Astrocyte (in vitro differentiated cells and primary cell): ENCODE data around the gene STK40. TPM values are rescaled to one million over a fixed set of nuclear protein-coding genes. Genes with fewer than 3 reads are reported as not detected.

Experiments used
- DNase-seq: peaks from one replicate; pipeline ENCODE4 v3.0.0-alpha.2; 2010; ENCODE audit warnings: low read depth
- FAIRE-seq: peaks from 2 replicates; lab custom pipeline; 2011; peaks lifted over from hg19 to GRCh38; lab: Jason Lieb, UNC
- H2AFZ ChIP-seq: 2 replicates; pipeline ENCODE4 v1.6.0; 2012; ENCODE audit warnings: low read depth, low read length, inconsistent platforms
- H3K27ac ChIP-seq: 2 replicates; pipeline ENCODE4 v1.5.1; 2011; ENCODE audit warnings: low read depth, low read length, inconsistent platforms
- H3K27me3 ChIP-seq: 2 replicates; pipeline ENCODE4 v1.6.0; 2011; ENCODE audit warnings: low read length, inconsistent platforms; ENCODE audit not compliant: insufficient read depth
- H3K36me3 ChIP-seq: 2 replicates; pipeline ENCODE4 v1.5.1; 2011; ENCODE audit warnings: low read length, inconsistent platforms; ENCODE audit not compliant: insufficient read depth
- H3K4me1 ChIP-seq: 2 replicates; pipeline ENCODE4 v1.5.1; 2011; ENCODE audit warnings: low read length, inconsistent platforms; ENCODE audit not compliant: insufficient read depth
- H3K4me2 ChIP-seq: 2 replicates; pipeline ENCODE4 v1.6.0; 2012; ENCODE audit warnings: low read length, inconsistent platforms
- H3K4me3 ChIP-seq: 2 replicates; pipeline ENCODE4 v1.5.1; 2011; ENCODE audit warnings: low read depth, mild to moderate bottlenecking, low read length, inconsistent platforms; ENCODE audit not compliant: insufficient read depth
- H3K79me2 ChIP-seq: 2 replicates; pipeline ENCODE4 v1.6.0; 2012; ENCODE audit warnings: mild to moderate bottlenecking, low read length, inconsistent platforms; ENCODE audit not compliant: insufficient read depth
- H3K9ac ChIP-seq: 2 replicates; pipeline ENCODE4 v1.6.0; 2012; ENCODE audit warnings: mild to moderate bottlenecking, low read length, inconsistent platforms
- H3K9me3 ChIP-seq: 2 replicates; pipeline ENCODE4 v1.5.1; 2012; ENCODE audit warnings: low read depth, mild to moderate bottlenecking, low read length, inconsistent platforms; ENCODE audit not compliant: insufficient read depth
- H4K20me1 ChIP-seq: 2 replicates; pipeline ENCODE4 v1.6.0; 2012; ENCODE audit warnings: low read length, inconsistent platforms; ENCODE audit not compliant: insufficient read depth
- H3K27ac Mint-ChIP-seq: one replicate; pipeline ENCODE4 v1.8.0; 2021; ENCODE audit warnings: mild to moderate bottlenecking, mixed read lengths; ENCODE audit not compliant: unreplicated experiment
- H3K27me3 Mint-ChIP-seq: one replicate; pipeline ENCODE4 v1.8.0; 2021; ENCODE audit warnings: low read depth, mixed read lengths; ENCODE audit not compliant: unreplicated experiment
- H3K36me3 Mint-ChIP-seq: one replicate; pipeline ENCODE4 v1.8.0; 2021; ENCODE audit warnings: low read depth, mixed read lengths; ENCODE audit not compliant: unreplicated experiment
- H3K4me1 Mint-ChIP-seq: one replicate; pipeline ENCODE4 v1.8.0; 2021; ENCODE audit warnings: low read depth, mixed read lengths; ENCODE audit not compliant: unreplicated experiment
- H3K4me3 Mint-ChIP-seq: one replicate; pipeline ENCODE4 v1.8.0; 2021; ENCODE audit warnings: mild to moderate bottlenecking, moderate library complexity, mixed read lengths; ENCODE audit not compliant: unreplicated experiment
- H3K9me3 Mint-ChIP-seq: one replicate; pipeline ENCODE4 v1.8.0; 2021; ENCODE audit warnings: mild to moderate bottlenecking, mixed read lengths; ENCODE audit not compliant: unreplicated experiment
- EZH2 ChIP-seq: IDR thresholded peaks from 2 replicates; pipeline ENCODE4 v1.6.1; 2012; ENCODE audit warnings: mild to moderate bottlenecking, low read length, inconsistent platforms; ENCODE audit not compliant: insufficient read depth
- total RNA-seq: library from RNA; stranded (reverse); gene quantifications from 2 replicates; pipeline ENCODE4 v1.2.1, GENCODE V29; 2021
- TF ChIP-seq, protein P1 (sequence below): IDR thresholded peaks from 2 replicates; pipeline ENCODE4 v1.5.1; 2011; ENCODE audit warnings: low read depth, mild to moderate bottlenecking, inconsistent platforms, low read length, moderate library complexity; ENCODE audit not compliant: insufficient read depth

STK40 gene
- total RNA-seq, 1 donor from 2014 or later: 71.1 TPM

GRCh38 chr1:36326499-36326898 lies 59.2 kb downstream of the STK40 start:
- no peak overlapping the region for H3K27ac Mint-ChIP-seq
- H4K20me1 ChIP-seq: peaks cover 10% of the 10 kb centered on the region
- FAIRE-seq: no peak
- no peaks in the 10 kb centered on the region for H3K9me3 ChIP-seq
- peaks cover 18% of the 10 kb centered on the region for H3K79me2 ChIP-seq
- H3K4me1 Mint-ChIP-seq: peaks cover 25% of the 10 kb centered on the region
- no peak for DNase-seq
- H3K4me3 Mint-ChIP-seq: no peak overlapping the region
- H3K9ac ChIP-seq: no peak overlapping the region
- no peaks in the 10 kb centered on the region for H3K27me3 ChIP-seq
- no peak overlapping the region for H3K4me2 ChIP-seq
- no peaks in the 10 kb centered on the region for H3K27me3 Mint-ChIP-seq
- H3K36me3 Mint-ChIP-seq: peaks cover 25% of the 10 kb centered on the region
- no peaks in the 10 kb centered on the region for H3K36me3 ChIP-seq
- no peaks in the 10 kb centered on the region for H3K9me3 Mint-ChIP-seq
- no peak overlapping the region for H2AFZ ChIP-seq
- no peak for TF ChIP-seq EZH2
- TF ChIP-seq, protein P1, sequence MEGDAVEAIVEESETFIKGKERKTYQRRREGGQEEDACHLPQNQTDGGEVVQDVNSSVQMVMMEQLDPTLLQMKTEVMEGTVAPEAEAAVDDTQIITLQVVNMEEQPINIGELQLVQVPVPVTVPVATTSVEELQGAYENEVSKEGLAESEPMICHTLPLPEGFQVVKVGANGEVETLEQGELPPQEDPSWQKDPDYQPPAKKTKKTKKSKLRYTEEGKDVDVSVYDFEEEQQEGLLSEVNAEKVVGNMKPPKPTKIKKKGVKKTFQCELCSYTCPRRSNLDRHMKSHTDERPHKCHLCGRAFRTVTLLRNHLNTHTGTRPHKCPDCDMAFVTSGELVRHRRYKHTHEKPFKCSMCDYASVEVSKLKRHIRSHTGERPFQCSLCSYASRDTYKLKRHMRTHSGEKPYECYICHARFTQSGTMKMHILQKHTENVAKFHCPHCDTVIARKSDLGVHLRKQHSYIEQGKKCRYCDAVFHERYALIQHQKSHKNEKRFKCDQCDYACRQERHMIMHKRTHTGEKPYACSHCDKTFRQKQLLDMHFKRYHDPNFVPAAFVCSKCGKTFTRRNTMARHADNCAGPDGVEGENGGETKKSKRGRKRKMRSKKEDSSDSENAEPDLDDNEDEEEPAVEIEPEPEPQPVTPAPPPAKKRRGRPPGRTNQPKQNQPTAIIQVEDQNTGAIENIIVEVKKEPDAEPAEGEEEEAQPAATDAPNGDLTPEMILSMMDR: no peak
- H3K27ac ChIP-seq: no peak overlapping the region
- H3K4me3 ChIP-seq: no peak overlapping the region
- peaks cover 37% of the 10 kb centered on the region for H3K4me1 ChIP-seq

DNA sequence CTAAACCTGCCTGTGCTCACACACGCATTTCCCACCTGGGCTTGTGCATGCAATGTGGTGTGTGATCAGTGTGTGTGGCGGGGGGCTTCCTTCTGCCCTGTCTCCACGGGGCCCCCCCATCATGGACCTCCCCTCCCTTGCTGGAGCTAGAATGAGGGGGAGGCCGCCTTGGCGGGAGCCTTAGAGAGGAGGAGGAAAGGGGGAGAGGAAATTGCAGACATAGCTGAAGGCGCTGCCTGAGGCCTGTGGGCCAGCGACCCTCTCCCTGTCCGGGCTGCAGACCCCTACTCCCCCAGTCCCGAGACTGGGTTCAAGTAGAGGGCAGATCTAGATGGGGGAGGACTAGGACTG lies 61.4 kb downstream of the STK40 start:
- H3K4me1 ChIP-seq: peaks cover 46% of the 10 kb centered on the region
- H3K36me3 ChIP-seq: no peaks in the 10 kb centered on the region
- Mint-ChIP-seq H3K4me3 (peak overlapping the region; percentile 45), H3K36me3 (peaks cover 16% of the 10 kb centered on the region), H3K27ac (no peak overlapping the region), H3K4me1 (peaks cover 29% of the 10 kb centered on the region), H3K27me3 (no peaks in the 10 kb centered on the region), H3K9me3 (no peaks in the 10 kb centered on the region)
- no peak overlapping the region for H3K4me3 ChIP-seq
- H3K27ac ChIP-seq: peak overlapping the region; percentile 52
- H4K20me1 ChIP-seq: peaks cover 12% of the 10 kb centered on the region
- no peak for DNase-seq
- H3K9ac ChIP-seq: peak overlapping the region; percentile 65
- no peaks in the 10 kb centered on the region for H3K9me3 ChIP-seq
- no peak overlapping the region for H2AFZ ChIP-seq
- no peak for FAIRE-seq
- H3K4me2 ChIP-seq: peak overlapping the region; percentile 80
- H3K79me2 ChIP-seq: peaks cover 23% of the 10 kb centered on the region
- TF ChIP-seq, protein P1: no peak
- no peak for TF ChIP-seq EZH2
- no peaks in the 10 kb centered on the region for H3K27me3 ChIP-seq

- TF ChIP-seq EZH2: no peak
- TF ChIP-seq, protein P1: no peak
- peak within 1 kb of the TSS; percentile 81 for H3K4me3 Mint-ChIP-seq
- Histone ChIP-seq H3K4me3 (peak within 1 kb of the TSS; percentile 73), H3K79me2 (peaks cover 23% of the 10 kb centered on the region), H2AFZ (no peak within 1 kb of the TSS), H3K27me3 (no peaks in the 10 kb centered on the region), H3K36me3 (no peaks in the 10 kb centered on the region), H3K4me2 (peak within 1 kb of the TSS; percentile 95), H3K9ac (peak within 1 kb of the TSS; percentile 87), H3K4me1 (peaks cover 46% of the 10 kb centered on the region), H4K20me1 (peaks cover 12% of the 10 kb centered on the region), H3K9me3 (no peaks in the 10 kb centered on the region), H3K27ac (peak within 1 kb of the TSS; percentile 81)
- FAIRE-seq (no peak), DNase-seq (peak; percentile 75)
- peaks cover 15% of the 10 kb centered on the region for H3K36me3 Mint-ChIP-seq
- peak within 1 kb of the TSS; percentile 87 for H3K27ac Mint-ChIP-seq
- H3K27me3 Mint-ChIP-seq: no peaks in the 10 kb centered on the region
- no peaks in the 10 kb centered on the region for H3K9me3 Mint-ChIP-seq
- H3K4me1 Mint-ChIP-seq: peaks cover 29% of the 10 kb centered on the region
These were observed 61.9 kb downstream of the STK40 start, which contains the start of gene EVA1B for GRCh38 chr1:36323636-36324352. Gene EVA1B, minus strand, starts transcription at chr1:36323645. Its CDS starts 608 bp downstream, at chr1:36323037.
